PC-9 (cell line): ENCODE data around the gene ERGIC1.

Experiments
- EZH2 ChIP-seq: fragments of 200-600 bp; sonication (generic); IDR thresholded peaks from 2 replicates; pipeline ENCODE4 v1.8.0; 2017; ENCODE audit warnings: antibody characterized with exemption, low read depth
- TF ChIP-seq, protein P1 (sequence below): fragments of 200-600 bp; sonication (generic); conservative IDR thresholded peaks from 2 replicates; pipeline ENCODE4 v1.6.1; 2017; ENCODE audit warnings: mixed run types, antibody characterized with exemption, mild to moderate bottlenecking, moderate library complexity

DNA sequence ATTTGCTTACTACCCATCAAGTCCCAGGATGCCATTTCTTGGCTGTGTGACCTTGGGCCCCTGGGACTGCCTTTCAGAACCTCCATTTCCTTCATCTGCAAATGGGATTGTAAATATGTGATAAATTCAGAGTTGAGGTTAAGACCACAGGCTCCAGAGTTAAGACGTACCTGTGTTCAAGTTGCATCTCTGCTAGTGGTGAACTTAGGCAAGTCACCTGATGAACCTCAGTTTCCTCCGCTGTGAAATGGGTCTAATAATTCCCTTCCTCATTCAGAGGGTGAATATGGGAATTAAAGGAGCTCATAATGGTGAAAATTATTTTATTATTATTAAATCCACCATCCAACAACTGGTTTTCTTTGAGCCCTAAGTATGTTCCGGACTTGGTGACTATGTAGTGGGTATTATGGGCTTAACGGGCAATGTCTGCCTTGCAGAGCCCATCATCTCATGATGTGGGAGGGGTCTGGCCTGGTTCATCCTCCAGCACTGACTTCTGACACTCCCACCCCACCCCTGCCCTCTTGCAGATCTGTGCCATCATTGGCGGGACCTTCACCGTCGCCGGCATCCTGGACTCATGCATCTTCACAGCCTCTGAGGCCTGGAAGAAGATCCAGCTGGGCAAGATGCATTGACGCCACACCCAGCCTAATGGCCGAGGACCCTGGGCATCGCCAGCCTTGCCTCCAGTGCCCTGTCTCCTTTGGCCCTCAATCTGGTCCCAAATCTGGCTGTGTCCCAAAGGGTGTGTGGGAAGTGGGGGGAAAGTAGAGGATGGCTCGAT lies 116.3 kb downstream of the ERGIC1 start:
- TF ChIP-seq, protein P1, sequence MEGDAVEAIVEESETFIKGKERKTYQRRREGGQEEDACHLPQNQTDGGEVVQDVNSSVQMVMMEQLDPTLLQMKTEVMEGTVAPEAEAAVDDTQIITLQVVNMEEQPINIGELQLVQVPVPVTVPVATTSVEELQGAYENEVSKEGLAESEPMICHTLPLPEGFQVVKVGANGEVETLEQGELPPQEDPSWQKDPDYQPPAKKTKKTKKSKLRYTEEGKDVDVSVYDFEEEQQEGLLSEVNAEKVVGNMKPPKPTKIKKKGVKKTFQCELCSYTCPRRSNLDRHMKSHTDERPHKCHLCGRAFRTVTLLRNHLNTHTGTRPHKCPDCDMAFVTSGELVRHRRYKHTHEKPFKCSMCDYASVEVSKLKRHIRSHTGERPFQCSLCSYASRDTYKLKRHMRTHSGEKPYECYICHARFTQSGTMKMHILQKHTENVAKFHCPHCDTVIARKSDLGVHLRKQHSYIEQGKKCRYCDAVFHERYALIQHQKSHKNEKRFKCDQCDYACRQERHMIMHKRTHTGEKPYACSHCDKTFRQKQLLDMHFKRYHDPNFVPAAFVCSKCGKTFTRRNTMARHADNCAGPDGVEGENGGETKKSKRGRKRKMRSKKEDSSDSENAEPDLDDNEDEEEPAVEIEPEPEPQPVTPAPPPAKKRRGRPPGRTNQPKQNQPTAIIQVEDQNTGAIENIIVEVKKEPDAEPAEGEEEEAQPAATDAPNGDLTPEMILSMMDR, result no peak
- TF ChIP-seq EZH2, result no peak
